Ectodermal cell (in vitro differentiated cells): ENCODE measurements around the gene LRRC23.

ENCODE experiments used
- H3K27ac ChIP-seq: 2 replicates; pipeline ENCODE4 v1.7.0; 2013; ENCODE audit warnings: mild to moderate bottlenecking, low read depth, low read length; ENCODE audit not compliant: insufficient read depth, poor library complexity, severe bottlenecking
- H3K27me3 ChIP-seq: 2 replicates; pipeline ENCODE4 v1.7.0; 2013; ENCODE audit warnings: mild to moderate bottlenecking, low read length; ENCODE audit not compliant: insufficient read depth, control insufficient read depth, poor library complexity, severe bottlenecking
- H3K36me3 ChIP-seq: one replicate; pipeline ENCODE4 v1.7.0; 2013; ENCODE audit warnings: low read length; ENCODE audit not compliant: control insufficient read depth, insufficient read depth
- H3K4me1 ChIP-seq: one replicate; pipeline ENCODE4 v1.7.0; 2013; ENCODE audit warnings: low read length; ENCODE audit not compliant: control insufficient read depth, insufficient read depth
- H3K4me3 ChIP-seq: 2 replicates; pipeline ENCODE4 v1.7.0; 2013; ENCODE audit warnings: low read depth, low read length, control low read depth; ENCODE audit not compliant: insufficient read depth
- H3K9me3 ChIP-seq: 2 replicates; pipeline ENCODE4 v1.7.0; 2013; ENCODE audit warnings: mild to moderate bottlenecking, low read length, moderate library complexity; ENCODE audit not compliant: control insufficient read depth
- WGBS, 2 experiments: methylation state at CpG; one replicate each; pipeline ENCODE4 v1.1.7; 2013; ENCODE audit warnings: missing lambda C conversion rate in 2 of 2; 5-methylcytosine and 5-hydroxymethylcytosine counted together

LRRC23 gene

DNA sequence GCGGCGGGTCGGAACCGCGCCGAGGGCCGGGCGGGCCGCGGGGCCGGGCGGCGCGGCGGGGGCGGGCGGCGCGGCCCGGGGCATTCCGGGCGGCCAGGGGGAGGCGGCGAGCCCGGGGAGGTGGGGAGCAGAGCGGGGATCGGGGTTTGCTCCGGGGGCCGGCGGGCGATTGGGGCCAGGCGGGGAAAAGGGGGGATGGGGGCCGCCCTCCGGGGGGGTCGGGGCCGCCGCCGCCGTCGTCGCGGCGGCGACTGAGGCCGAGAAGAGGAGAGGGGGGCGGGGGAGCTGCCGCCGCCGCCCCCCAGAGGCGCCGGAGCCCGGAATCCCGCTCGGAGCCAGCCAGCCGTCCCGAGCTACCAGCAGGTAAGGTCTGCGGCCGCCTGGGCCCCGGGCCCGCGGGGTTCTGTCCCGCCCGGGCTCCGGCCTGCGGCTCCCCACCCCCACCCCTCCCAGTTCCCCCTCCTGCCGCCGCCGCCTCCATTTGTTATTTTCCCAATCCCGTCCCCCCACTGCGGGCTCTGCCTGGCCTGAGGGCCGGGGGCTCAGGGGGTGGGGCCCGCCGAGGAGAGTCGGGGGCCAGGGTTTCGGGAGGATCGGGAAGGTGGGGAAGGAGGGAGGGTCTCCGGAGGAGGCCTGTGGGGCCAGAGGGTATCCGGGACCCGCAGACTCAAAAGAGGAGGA, 23.5 kb downstream of the LRRC23 start:
- H3K9me3 ChIP-seq: no peaks in the 10 kb centered on the region
- no peaks in the 10 kb centered on the region for H3K27me3 ChIP-seq
- peak overlapping the region; percentile 84 for H3K4me3 ChIP-seq
- 0% methylated on average over 76 of the region's 79 CpGs for WGBS, 2 experiments
- peaks cover under 1% of the 10 kb centered on the region for H3K36me3 ChIP-seq
- H3K4me1 ChIP-seq: peaks cover 36% of the 10 kb centered on the region
- peak overlapping the region; percentile 12 for H3K27ac ChIP-seq

DNA sequence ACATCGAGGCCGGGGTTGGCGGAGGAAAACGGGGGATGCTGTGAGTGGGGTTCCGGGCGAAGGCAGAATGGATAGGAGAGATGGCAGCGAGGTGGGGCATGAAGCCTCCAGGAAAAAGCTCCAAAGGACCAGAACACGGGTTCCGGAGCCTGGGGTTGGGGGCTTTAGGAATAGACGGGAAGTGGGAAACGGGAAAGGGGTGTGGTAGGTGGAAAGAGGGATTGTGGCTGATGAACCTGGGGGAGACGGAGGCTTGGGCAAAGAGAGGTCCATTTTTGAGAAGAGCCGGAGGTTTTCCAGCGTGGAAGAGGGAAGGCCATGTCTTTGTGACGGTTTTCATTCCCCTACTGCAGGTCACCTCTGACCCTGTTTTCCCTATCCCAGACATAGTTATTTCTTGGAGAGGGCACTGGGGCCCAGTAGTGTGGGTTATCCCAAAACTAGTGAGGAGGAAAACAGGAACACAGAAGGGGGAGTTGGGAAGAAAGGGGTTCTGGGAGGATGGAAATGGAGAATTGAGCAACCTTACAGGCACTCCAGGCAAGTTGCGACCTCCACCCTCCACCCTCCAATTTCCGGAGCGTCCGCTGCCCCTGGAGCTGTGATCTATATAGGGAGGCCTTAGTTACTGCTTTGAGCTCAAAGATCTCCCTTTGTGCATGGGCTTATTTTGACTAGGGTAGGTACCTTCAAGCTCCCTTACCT, 24.2 kb downstream of the LRRC23 start:
- Histone ChIP-seq H3K4me3 (peak overlapping the region; percentile 84), H3K4me1 (peaks cover 36% of the 10 kb centered on the region), H3K27ac (peak overlapping the region; percentile 12), H3K27me3 (no peaks in the 10 kb centered on the region), H3K36me3 (peaks cover 7% of the 10 kb centered on the region), H3K9me3 (no peaks in the 10 kb centered on the region)
- WGBS, 2 experiments: 3 to 4% methylated on average over 19 of the region's 19 CpGs

DNA sequence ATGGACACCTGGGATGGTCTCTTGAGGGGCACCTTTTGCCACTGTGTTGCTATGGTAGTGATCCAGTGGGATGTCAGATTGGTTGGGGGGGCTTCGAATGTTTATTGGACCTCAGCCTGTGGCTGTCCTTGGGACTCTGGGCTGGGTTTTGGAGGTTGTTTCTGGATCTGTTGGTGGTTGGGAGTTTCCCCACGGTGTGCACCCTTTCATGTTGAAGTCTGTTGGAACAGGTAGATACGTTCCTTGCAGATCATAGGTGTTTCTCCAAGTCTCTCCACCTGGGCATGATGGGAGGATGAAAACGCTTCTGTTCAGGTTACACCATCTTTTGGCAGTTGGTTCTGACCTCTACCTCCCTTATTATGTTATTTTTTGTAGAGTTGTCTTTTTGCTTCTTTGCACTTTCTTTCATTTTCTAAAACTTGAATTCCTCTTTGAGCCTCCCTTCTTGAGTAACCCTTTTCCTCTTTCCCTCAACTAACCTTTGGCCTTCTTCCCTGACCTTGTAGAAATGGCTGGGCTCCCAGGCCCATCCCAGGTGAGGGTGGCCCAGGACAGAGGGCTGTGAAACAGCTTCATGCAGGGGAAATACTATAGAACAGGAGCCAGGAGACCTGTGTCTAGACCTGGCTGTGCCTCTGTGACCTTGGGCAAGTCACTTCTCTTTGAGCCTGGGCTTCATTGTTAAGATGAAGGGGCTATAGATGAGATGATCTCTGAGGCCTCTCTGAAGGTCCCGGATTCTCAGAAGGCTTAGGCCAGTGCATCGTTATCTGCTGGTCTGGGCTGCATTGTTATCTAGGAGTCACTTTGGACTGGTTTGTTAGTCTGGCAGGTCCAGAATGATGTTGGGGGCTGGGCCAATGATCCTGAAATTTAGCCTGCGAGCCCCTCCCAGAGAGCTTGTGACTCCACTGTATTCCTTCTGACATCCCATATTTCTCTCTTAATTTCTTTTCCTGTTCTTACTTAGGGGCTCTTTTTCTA, 25.1 kb downstream of the LRRC23 start:
- H3K4me1 ChIP-seq: peaks cover 28% of the 10 kb centered on the region
- H3K27ac ChIP-seq: no peak overlapping the region
- peaks cover 15% of the 10 kb centered on the region for H3K36me3 ChIP-seq
- H3K27me3 ChIP-seq: no peaks in the 10 kb centered on the region
- H3K4me3 ChIP-seq: peak overlapping the region; percentile 84
- H3K9me3 ChIP-seq: no peaks in the 10 kb centered on the region
- WGBS, 2 experiments: 80 to 84% methylated on average over 7 of the region's 7 CpGs

DNA sequence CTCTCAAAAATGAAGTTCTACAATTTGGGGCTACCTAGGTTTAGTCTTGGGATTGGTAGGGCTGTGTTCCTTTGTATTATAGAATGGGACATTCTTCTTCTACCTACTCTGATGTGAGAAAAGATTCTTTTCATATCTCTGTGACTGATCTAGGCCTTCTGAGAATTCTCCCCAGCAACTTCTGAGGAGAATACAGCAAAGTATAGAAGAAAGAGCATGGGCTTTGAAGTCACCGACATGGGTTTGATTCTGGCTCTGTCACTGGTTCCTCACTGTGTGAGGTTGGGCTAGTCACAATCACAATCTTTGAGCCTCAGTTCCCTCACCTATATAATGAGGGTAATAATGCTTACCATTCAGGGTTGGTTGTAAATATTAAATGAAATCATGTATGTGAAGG, 28.1 kb downstream of the LRRC23 start:
- 91 to 100% methylated on average over 1 of the region's 1 CpG for WGBS, 2 experiments
- H3K36me3 ChIP-seq: peaks cover 25% of the 10 kb centered on the region
- H3K27me3 ChIP-seq: no peaks in the 10 kb centered on the region
- H3K4me3 ChIP-seq: no peak overlapping the region
- H3K9me3 ChIP-seq: no peaks in the 10 kb centered on the region
- no peak overlapping the region for H3K27ac ChIP-seq
- peaks cover 7% of the 10 kb centered on the region for H3K4me1 ChIP-seq

DNA sequence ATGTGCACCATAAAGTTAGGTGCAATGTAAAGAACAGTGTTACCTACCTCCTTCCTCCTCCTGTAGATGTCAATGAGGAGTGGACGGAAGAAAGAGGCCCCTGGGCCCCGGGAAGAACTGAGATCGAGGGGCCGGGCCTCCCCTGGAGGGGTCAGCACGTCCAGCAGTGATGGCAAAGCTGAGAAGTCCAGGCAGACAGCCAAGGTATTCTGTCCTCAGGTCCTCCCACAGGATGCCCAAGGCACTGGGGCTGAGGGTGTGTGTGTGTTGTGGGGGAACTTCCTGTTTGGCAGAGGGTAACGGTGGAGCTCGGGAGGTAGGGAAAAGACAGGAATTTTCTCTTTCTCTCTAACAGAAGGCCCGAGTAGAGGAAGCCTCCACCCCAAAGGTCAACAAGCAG, 29.5 kb downstream of the LRRC23 start:
- no peaks in the 10 kb centered on the region for H3K9me3 ChIP-seq
- peaks cover 7% of the 10 kb centered on the region for H3K4me1 ChIP-seq
- H3K36me3 ChIP-seq: peaks cover 28% of the 10 kb centered on the region
- H3K4me3 ChIP-seq: no peak overlapping the region
- H3K27ac ChIP-seq: no peak overlapping the region
- WGBS, 2 experiments: 92 to 96% methylated on average over 8 of the region's 8 CpGs
- no peaks in the 10 kb centered on the region for H3K27me3 ChIP-seq

DNA sequence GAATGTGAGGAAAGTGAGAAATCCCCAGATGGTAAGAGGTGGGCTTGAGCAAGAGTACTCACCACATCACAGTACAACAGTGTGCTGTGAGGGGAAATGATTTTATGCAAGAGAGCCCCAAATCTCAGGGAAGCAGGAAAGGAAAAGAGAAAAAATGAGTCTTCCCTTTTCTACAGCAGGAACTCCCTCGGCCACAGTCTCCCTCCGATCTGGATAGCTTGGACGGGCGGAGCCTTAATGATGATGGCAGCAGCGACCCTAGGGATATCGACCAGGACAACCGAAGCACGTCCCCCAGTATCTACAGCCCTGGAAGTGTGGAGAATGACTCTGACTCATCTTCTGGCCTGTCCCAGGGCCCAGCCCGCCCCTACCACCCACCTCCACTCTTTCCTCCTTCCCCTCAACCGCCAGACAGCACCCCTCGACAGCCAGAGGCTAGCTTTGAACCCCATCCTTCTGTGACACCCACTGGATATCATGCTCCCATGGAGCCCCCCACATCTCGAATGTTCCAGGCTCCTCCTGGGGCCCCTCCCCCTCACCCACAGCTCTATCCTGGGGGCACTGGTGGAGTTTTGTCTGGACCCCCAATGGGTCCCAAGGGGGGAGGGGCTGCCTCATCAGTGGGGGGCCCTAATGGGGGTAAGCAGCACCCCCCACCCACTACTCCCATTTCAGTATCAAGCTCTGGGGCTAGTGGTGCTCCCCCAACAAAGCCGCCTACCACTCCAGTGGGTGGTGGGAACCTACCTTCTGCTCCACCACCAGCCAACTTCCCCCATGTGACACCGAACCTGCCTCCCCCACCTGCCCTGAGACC, 31.0 kb downstream of the LRRC23 start:
- no peaks in the 10 kb centered on the region for H3K27me3 ChIP-seq
- H3K27ac ChIP-seq: peak overlapping the region; percentile 2
- H3K4me3 ChIP-seq: no peak overlapping the region
- H3K4me1 ChIP-seq: no peaks in the 10 kb centered on the region
- peaks cover 28% of the 10 kb centered on the region for H3K36me3 ChIP-seq
- no peaks in the 10 kb centered on the region for H3K9me3 ChIP-seq
- WGBS, 2 experiments: 94% methylated on average over 14 of the region's 14 CpGs

DNA sequence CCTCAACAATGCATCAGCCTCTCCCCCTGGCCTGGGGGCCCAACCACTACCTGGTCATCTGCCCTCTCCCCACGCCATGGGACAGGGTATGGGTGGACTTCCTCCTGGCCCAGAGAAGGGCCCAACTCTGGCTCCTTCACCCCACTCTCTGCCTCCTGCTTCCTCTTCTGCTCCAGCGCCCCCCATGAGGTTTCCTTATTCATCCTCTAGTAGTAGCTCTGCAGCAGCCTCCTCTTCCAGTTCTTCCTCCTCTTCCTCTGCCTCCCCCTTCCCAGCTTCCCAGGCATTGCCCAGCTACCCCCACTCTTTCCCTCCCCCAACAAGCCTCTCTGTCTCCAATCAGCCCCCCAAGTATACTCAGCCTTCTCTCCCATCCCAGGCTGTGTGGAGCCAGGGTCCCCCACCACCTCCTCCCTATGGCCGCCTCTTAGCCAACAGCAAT, 31.6 kb downstream of the LRRC23 start:
- Histone ChIP-seq H3K4me1 (no peaks in the 10 kb centered on the region), H3K4me3 (no peak overlapping the region), H3K27me3 (no peaks in the 10 kb centered on the region), H3K27ac (peak overlapping the region; percentile 2), H3K36me3 (peaks cover 33% of the 10 kb centered on the region), H3K9me3 (no peaks in the 10 kb centered on the region)
- 92 to 93% methylated on average over 3 of the region's 3 CpGs for WGBS, 2 experiments

DNA sequence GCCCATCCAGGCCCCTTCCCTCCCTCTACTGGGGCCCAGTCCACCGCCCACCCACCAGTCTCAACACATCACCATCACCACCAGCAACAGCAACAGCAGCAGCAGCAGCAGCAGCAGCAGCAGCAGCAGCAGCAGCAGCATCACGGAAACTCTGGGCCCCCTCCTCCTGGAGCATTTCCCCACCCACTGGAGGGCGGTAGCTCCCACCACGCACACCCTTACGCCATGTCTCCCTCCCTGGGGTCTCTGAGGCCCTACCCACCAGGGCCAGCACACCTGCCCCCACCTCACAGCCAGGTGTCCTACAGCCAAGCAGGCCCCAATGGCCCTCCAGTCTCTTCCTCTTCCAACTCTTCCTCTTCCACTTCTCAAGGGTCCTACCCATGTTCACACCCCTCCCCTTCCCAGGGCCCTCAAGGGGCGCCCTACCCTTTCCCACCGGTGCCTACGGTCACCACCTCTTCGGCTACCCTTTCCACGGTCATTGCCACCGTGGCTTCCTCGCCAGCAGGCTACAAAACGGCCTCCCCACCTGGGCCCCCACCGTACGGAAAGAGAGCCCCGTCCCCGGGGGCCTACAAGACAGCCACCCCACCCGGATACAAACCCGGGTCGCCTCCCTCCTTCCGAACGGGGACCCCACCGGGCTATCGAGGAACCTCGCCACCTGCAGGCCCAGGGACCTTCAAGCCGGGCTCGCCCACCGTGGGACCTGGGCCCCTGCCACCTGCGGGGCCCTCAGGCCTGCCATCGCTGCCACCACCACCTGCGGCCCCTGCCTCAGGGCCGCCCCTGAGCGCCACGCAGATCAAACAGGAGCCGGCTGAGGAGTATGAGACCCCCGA, 32.2 kb downstream of the LRRC23 start:
- Histone ChIP-seq H3K4me1 (no peaks in the 10 kb centered on the region), H3K27ac (peak overlapping the region; percentile 97), H3K4me3 (peak overlapping the region; percentile 76), H3K9me3 (no peaks in the 10 kb centered on the region), H3K27me3 (no peaks in the 10 kb centered on the region), H3K36me3 (peaks cover 39% of the 10 kb centered on the region)
- 79 to 85% methylated on average over 36 of the region's 36 CpGs for WGBS, 2 experiments
